Mucosa of descending colon (tissue), 3 donors: ENCODE data around the gene NOXO1. TPM values are rescaled to one million over a fixed set of nuclear protein-coding genes. Genes with fewer than 3 reads are reported as not detected.
A peak's percentile ranks its signal among the peaks of the same experiment; 100 is the strongest.

Experiments used
- ATAC-seq: fragments of 200-7000 bp; cut with Tn5 transposase; one replicate; pipeline ENCODE4 v1.9.1; 2020; ENCODE audit warnings: mild to moderate bottlenecking, moderate library complexity
- DNase-seq, 3 donors: peaks; one replicate each; pipeline ENCODE4 v3.0.0-alpha.2; 2020
- H3K36me3 ChIP-seq: fragments of 200-600 bp; one replicate; pipeline ENCODE4 v1.8.0; 2021; ENCODE audit warnings: low read depth, mild to moderate bottlenecking
- H3K4me1 ChIP-seq: fragments of 200-600 bp; one replicate; pipeline ENCODE4 v1.8.0; 2021; ENCODE audit warnings: low read depth, mild to moderate bottlenecking
- H3K4me3 ChIP-seq: fragments of 200-600 bp; one replicate; pipeline ENCODE4 v1.8.0; 2021; ENCODE audit warnings: mild to moderate bottlenecking
- H3K9me3 ChIP-seq: fragments of 200-600 bp; one replicate; pipeline ENCODE4 v1.8.0; 2021; ENCODE audit warnings: mild to moderate bottlenecking
- intact Hi-C, 2 donors: fragments of 100-400 bp; cut with DNase I in 1 of 2; cut with micrococcal nuclease in 1 of 2; formaldehyde crosslinking; loops; one replicate each; pipeline versions ENCODE4 v1.11.0 to v1.11.1; 2022; cut with DNase I, micrococcal nuclease
- total RNA-seq, 3 donors: library from RNA; stranded (reverse); fragmentation: NEBNext Ultra II Directional in 2 of 3; extraction: Animal tissue kit (Norgen Biotek cat#: 25700) in 2 of 3; gene quantifications; one replicate each; pipeline versions ENCODE4 v1.2.1 to v1.2.4, GENCODE V29; 2021 to 2023
- TF ChIP-seq, protein P1 (sequence below): fragments of 200-600 bp; IDR thresholded peaks from one replicate; pipeline ENCODE4 v1.8.0; 2022; ENCODE audit warnings: antibody characterized with exemption, mild to moderate bottlenecking
- donor health status: DM: no; HTN: no; CAD: no; lungs with moderate emphysema.
- donor health status: DM: no; HTN: no; CAD: no.
- donor health status: DM: no; HTN: yes; CAD: no.

Gene NOXO1
- total RNA-seq, 3 donors from 2014 or later, result 12.2 to 39.9 (median 27.1) TPM

DNA sequence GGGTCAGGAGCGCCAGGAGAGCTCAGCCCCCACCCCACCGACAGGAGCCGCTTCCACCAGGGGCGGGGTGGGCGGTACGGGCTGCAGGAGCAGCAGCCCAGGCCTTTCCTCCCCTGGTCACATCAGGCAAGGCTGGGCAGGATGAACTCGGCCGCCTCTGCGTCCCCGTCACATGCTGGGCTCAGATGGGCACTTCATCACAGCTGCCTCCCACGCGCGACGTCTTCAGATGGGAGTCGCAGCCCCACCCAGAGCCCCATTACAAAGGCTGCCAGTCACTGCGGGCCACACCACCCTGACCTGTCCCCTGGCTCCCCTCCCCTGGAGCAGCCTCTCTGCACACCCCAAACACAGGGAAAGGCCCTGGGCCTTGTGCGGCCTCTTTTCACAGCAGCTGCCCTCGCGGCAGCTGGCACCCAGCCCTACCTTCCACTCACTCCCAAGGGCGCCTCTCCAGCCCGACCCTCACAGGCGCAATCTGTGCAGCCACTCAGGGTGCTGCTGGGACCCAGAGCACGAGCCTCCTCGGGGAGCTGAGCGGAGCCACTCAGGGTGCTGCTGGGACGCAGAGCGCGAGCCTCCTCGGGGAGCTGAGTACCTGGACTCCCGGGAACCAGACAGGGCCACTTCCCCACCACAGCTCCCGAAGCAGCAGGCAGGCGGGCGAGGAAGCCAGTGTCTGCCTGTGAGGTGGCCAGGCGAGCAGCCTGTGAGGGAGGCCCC, 23.7 kb upstream of the NOXO1 start:
- no peak overlapping the region for H3K4me3 ChIP-seq
- DNase-seq (no peak), ATAC-seq (no peak)
- intact Hi-C loops, result no loop called here
- H3K36me3 ChIP-seq, result peaks cover 8% of the 10 kb centered on the region
- no peaks in the 10 kb centered on the region for H3K9me3 ChIP-seq
- TF ChIP-seq, protein P1, sequence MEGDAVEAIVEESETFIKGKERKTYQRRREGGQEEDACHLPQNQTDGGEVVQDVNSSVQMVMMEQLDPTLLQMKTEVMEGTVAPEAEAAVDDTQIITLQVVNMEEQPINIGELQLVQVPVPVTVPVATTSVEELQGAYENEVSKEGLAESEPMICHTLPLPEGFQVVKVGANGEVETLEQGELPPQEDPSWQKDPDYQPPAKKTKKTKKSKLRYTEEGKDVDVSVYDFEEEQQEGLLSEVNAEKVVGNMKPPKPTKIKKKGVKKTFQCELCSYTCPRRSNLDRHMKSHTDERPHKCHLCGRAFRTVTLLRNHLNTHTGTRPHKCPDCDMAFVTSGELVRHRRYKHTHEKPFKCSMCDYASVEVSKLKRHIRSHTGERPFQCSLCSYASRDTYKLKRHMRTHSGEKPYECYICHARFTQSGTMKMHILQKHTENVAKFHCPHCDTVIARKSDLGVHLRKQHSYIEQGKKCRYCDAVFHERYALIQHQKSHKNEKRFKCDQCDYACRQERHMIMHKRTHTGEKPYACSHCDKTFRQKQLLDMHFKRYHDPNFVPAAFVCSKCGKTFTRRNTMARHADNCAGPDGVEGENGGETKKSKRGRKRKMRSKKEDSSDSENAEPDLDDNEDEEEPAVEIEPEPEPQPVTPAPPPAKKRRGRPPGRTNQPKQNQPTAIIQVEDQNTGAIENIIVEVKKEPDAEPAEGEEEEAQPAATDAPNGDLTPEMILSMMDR, result no peak
- peaks cover 34% of the 10 kb centered on the region for H3K4me1 ChIP-seq

DNA sequence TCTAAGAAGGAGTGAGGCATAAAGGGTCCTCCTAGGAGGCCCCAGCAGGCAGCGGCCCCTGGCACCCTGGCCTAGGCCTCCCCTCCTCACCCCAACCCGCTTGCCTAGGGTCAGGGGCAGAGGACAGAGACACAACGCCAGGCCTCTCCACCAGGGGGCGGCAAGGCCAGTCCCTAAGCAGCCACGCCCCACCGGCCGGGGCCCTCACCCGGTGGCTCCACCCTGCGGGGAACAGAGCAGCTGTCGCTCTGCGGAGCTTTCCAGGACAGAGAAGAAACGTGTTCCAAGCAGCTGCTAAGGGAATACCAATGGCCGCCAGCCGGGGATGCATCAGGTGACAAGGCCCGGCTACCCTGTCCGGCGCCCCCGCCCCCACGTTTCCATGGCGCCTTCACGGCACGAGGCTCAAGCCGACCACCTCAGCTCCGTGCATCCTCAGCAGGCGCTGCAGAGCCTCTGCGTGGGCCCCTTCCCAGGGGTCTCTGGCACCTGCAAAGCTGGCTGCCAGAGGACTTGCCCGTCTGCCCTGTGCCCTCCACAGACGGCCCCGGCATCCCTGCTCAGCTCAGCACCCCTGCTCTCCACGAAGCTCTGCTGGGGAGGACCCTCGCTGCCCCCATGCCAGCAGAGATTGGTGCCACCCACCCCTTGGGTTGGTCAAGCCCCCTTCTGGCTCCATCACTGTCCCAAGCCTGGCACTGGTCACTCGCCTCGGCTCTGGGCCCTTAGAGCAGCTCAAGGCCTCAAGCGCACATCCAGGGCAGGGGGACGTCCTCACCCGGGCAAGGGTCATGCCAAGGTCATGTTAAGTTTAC, 22.8 kb upstream of the NOXO1 start:
- Histone ChIP-seq H3K4me3 (no peak overlapping the region), H3K36me3 (peaks cover 17% of the 10 kb centered on the region), H3K4me1 (peaks cover 34% of the 10 kb centered on the region), H3K9me3 (no peaks in the 10 kb centered on the region)
- peak; percentile 94 to 97 (median 96) for DNase-seq
- peak; percentile 90 for ATAC-seq
- intact Hi-C loops, result no loop called here
- TF ChIP-seq, protein P1, result peak; percentile 96

DNA sequence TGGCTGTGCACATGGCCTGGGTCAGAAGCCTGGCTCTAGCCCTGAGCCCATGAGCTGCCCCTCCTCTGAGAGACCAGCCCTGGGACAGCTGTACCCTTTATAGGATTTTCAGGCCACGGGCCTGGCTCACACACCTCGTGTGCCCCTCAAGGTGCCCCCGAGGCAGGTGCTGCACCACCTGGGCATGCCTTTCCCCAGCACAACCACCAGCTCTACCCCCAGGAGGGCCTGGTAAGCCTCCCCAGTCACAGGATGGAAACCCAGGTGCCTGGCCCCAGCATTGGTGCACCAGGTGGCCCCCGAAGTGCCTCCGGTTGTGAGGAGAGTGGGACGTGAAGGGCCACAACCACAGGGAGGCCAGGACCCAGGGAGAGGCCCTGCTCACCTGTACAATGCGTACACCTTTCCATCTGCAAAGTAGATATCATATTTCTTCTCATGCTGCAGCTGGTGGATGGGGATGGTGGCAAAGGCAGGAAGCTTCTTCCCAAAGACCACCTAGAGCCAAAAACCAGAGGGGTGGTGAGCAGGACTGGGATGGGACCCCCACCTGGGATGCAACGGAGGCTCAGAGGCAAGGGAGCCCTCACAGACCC, 22.1 kb upstream of the NOXO1 start:
- H3K9me3 ChIP-seq, result no peaks in the 10 kb centered on the region
- no peak for ATAC-seq
- H3K4me3 ChIP-seq, result no peak overlapping the region
- DNase-seq, result peak in 1 of 3 donors; percentile 48
- intact Hi-C loops, result no loop called here
- H3K36me3 ChIP-seq, result peaks cover 17% of the 10 kb centered on the region
- peaks cover 29% of the 10 kb centered on the region for H3K4me1 ChIP-seq
- TF ChIP-seq, protein P1, result no peak

DNA sequence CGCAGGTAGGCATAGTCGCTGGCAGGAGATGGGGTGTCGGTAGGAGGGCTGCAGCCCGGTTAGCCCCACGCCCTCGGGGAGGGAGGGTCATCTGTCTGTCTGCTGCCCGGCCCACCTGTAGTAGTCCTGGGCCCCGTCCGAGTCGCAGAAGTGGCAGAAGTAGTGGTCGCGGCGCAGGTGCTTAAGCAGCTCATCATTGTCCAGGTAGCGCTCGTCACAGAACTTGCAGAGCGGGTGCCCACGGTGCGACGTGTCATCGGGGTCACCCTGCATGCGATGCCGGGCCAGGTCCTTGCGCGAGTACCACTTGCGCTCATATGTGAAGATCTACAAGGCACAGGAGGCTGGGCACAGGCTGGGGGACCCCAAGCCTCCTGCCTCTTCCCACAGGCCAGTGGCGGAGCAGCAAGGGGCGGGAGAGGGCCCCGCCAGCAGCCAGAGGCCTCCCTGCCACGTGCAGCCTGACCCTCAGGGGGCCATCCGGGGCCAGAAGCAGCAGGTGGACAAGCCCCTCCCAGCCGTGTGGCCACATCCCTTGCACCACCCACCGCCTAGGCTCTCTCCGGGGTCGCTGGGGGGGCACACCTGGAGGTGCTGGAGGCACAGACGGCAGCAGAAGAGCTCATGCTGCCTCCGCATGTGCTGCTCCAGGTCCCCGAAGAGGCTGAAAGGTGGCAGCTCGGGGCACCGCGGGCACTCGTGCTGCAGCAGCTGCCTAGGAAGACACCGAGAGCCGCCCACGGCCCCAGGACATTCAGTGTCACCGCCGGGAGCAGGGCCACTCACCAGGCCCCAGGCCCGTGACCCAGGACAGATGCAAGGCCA, 21.3 kb upstream of the NOXO1 start:
- DNase-seq (peak in 2 of 3 donors; percentile 34 to 54), ATAC-seq (no peak)
- H3K36me3 ChIP-seq, result peaks cover 17% of the 10 kb centered on the region
- TF ChIP-seq, protein P1, result no peak
- peaks cover 21% of the 10 kb centered on the region for H3K4me1 ChIP-seq
- intact Hi-C loops, result no loop called here
- no peak overlapping the region for H3K4me3 ChIP-seq
- H3K9me3 ChIP-seq, result no peaks in the 10 kb centered on the region
